CD4-positive, alpha-beta T cell (primary cell): ENCODE results near the gene UBTD1. TPM values are rescaled to one million over a fixed set of nuclear protein-coding genes. Genes with fewer than 3 reads are reported as not detected.

ENCODE experiments used
- ATAC-seq: fragments of 200-7000 bp; cut with Tn5 transposase; one replicate; pipeline ENCODE4 v1.10.0; 2022; ENCODE audit warnings: mild to moderate bottlenecking; ENCODE audit not compliant: poor library complexity
- CTCF ChIA-PET: fragments of 350-600 bp; sonication (Branson Sonifier 250); formaldehyde crosslinking; loops from one replicate; lab custom pipeline; 2021; ENCODE audit warnings: antibody characterized with exemption, inconsistent platforms; lab: Charles Lee
- POLR2A ChIA-PET: fragments of 350-600 bp; sonication (Branson Sonifier 250); formaldehyde crosslinking; loops from one replicate; lab custom pipeline; 2021; ENCODE audit warnings: antibody characterized with exemption, inconsistent platforms; lab: Charles Lee
- DNase-seq, 14 experiments: peaks; one replicate each; pipeline ENCODE4 v3.0.0-alpha.2; 2013 to 2020; ENCODE audit warnings: mixed read lengths in 2 of 14
- H3K27ac ChIP-seq, 2 donors: one replicate each; pipeline versions ENCODE4 v1.5.1 to v1.7.0; 2013; ENCODE audit warnings: low read length in 2 of 2, low read depth in 1 of 2, mild to moderate bottlenecking in 1 of 2
- H3K27me3 ChIP-seq, 2 experiments: 1 replicate in 1 of 2; 2 replicates in 1 of 2; pipeline versions ENCODE4 v1.6.1 to v1.7.0; 2013; ENCODE audit warnings: low read length in 2 of 2, control low read depth in 1 of 2, mild to moderate bottlenecking in 1 of 2, moderate library complexity in 1 of 2; ENCODE audit not compliant: insufficient read depth in 2 of 2, control insufficient read depth in 1 of 2
- H3K36me3 ChIP-seq: one replicate; pipeline ENCODE4 v1.6.1; 2013; ENCODE audit warnings: low read length, control low read depth; ENCODE audit not compliant: insufficient read depth
- H3K4me1 ChIP-seq: one replicate; pipeline ENCODE4 v1.6.1; 2013; ENCODE audit warnings: low read length, control low read depth; ENCODE audit not compliant: insufficient read depth
- H3K4me3 ChIP-seq: one replicate; pipeline ENCODE4 v1.5.1; 2013; ENCODE audit warnings: mild to moderate bottlenecking, low read length, moderate library complexity
- H3K9me3 ChIP-seq, 2 experiments: 1 replicate in 1 of 2; 2 replicates in 1 of 2; pipeline versions ENCODE4 v1.6.1 to v1.7.0; 2013; ENCODE audit warnings: low read length in 2 of 2, mild to moderate bottlenecking in 2 of 2, control low read depth in 1 of 2, moderate library complexity in 1 of 2; ENCODE audit not compliant: control insufficient read depth in 1 of 2, insufficient read depth in 1 of 2
- H3K27ac Mint-ChIP-seq: one replicate; pipeline ENCODE4 v1.8.0; 2020; ENCODE audit warnings: mixed read lengths
- H3K27me3 Mint-ChIP-seq: one replicate; pipeline ENCODE4 v1.8.0; 2021; ENCODE audit warnings: mixed read lengths
- H3K36me3 Mint-ChIP-seq: one replicate; pipeline ENCODE4 v1.8.0; 2021; ENCODE audit warnings: low read depth, mixed read lengths
- H3K4me1 Mint-ChIP-seq: one replicate; pipeline ENCODE4 v1.8.0; 2021; ENCODE audit warnings: low read depth, mixed read lengths
- H3K4me3 Mint-ChIP-seq: one replicate; pipeline ENCODE4 v1.8.0; 2020; ENCODE audit warnings: mild to moderate bottlenecking, mixed read lengths
- H3K9me3 Mint-ChIP-seq: one replicate; pipeline ENCODE4 v1.8.0; 2020; ENCODE audit warnings: mixed read lengths
- intact Hi-C, 2 experiments: fragments of 100-400 bp; cut with DNase I in 1 of 2; cut with micrococcal nuclease in 1 of 2; formaldehyde crosslinking; loops; one replicate each; pipeline versions ENCODE4 v1.15.1 to v1.9.0; 2023 to 2025; cut with DNase I, micrococcal nuclease
- total RNA-seq, 174 experiments: library from RNA in 2 of 174; stranded (reverse) in 2 of 174; gene quantifications; one replicate each; pipeline ENCODE4 v1.2.3 and lab custom pipeline; 2021 to 2026
- TF ChIP-seq, protein P1 (sequence below): fragments of 200-600 bp; IDR thresholded peaks from one replicate; pipeline ENCODE4 v1.8.0; 2022; ENCODE audit warnings: antibody characterized with exemption, mild to moderate bottlenecking

UBTD1 gene
- total RNA-seq, 2 experiments from 2014 or later = 0.56 to 0.80 TPM

DNA sequence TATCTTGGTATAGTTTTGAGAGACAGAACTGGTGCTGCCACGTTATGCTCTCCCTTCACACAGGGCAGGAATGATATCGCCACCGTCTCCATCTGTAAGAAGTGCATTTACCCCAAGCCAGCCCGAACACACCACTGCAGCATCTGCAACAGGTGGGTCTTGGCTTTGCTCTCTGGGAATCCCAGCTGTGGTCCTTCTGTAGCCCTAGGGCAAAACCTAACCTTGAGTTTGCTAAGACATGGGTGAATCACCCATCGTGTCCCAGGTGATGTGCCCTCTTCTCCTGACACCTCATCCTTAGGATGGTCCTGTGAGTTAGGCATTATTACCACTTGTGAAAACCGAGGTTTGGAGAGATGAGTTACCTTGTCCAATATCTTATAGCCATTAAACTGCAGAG lies 46.4 kb upstream of the UBTD1 start:
- intact Hi-C loops = no loop called here
- Histone ChIP-seq H3K9me3 (no peaks in the 10 kb centered on the region), H3K27ac (no peak overlapping the region), H3K4me1 (peaks cover 18% of the 10 kb centered on the region), H3K27me3 (no peaks in the 10 kb centered on the region), H3K36me3 (peaks cover 43% of the 10 kb centered on the region), H3K4me3 (no peak overlapping the region)
- H3K27ac Mint-ChIP-seq = peak overlapping the region; percentile 33
- DNase-seq (no peak), ATAC-seq (no peak)
- ChIA-PET POLR2A (no interaction called here), CTCF (no interaction called here)
- TF ChIP-seq, protein P1, sequence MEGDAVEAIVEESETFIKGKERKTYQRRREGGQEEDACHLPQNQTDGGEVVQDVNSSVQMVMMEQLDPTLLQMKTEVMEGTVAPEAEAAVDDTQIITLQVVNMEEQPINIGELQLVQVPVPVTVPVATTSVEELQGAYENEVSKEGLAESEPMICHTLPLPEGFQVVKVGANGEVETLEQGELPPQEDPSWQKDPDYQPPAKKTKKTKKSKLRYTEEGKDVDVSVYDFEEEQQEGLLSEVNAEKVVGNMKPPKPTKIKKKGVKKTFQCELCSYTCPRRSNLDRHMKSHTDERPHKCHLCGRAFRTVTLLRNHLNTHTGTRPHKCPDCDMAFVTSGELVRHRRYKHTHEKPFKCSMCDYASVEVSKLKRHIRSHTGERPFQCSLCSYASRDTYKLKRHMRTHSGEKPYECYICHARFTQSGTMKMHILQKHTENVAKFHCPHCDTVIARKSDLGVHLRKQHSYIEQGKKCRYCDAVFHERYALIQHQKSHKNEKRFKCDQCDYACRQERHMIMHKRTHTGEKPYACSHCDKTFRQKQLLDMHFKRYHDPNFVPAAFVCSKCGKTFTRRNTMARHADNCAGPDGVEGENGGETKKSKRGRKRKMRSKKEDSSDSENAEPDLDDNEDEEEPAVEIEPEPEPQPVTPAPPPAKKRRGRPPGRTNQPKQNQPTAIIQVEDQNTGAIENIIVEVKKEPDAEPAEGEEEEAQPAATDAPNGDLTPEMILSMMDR = no peak
- H3K9me3 Mint-ChIP-seq = no peaks in the 10 kb centered on the region
- H3K4me1 Mint-ChIP-seq = peaks cover 40% of the 10 kb centered on the region
- peaks cover 63% of the 10 kb centered on the region for H3K36me3 Mint-ChIP-seq
- H3K27me3 Mint-ChIP-seq = no peaks in the 10 kb centered on the region
- H3K4me3 Mint-ChIP-seq = no peak overlapping the region

DNA sequence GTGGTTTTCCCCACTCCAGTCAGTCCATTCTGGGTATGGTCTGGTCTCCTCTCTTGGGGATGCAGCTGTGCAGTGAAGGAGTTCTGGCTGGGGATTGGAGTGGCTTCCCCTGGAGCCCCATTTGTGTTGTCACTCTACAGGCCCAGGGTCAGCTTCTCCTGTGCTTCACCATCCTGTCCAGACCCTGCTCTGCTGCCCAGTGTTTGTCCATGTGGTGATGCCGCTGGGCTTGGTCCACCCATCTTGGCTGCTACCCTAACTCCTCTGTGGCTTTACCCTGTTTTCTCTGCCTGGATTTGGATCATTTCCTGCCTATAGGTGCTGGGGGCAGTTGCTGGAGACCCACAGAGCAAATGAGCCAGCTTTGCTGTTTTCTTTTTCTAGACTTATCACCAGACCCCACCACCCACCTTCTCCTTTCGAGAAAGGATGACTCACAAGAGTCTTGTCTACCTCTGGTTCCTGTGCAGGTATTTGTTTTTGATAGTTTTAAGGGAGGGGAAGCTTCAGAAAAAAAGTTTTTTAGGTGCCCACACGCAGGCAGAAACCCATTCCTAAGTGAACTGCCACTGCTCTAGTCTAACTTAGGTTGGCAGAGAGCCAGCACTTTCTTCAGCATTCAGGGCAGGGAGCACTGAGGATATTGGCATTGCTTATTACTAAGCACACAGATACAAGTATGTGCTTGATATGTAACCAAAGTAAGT lies 44.2 kb upstream of the UBTD1 start:
- H3K36me3 ChIP-seq = peaks cover 59% of the 10 kb centered on the region
- POLR2A ChIA-PET = no interaction called here
- peak in 6 of 14 experiments; percentile 21 to 66 (median 33) for DNase-seq
- no peaks in the 10 kb centered on the region for H3K27me3 ChIP-seq
- no peak overlapping the region for H3K4me3 ChIP-seq
- Mint-ChIP-seq H3K36me3 (peaks cover 76% of the 10 kb centered on the region), H3K27me3 (no peaks in the 10 kb centered on the region), H3K27ac (peak overlapping the region; percentile 76), H3K9me3 (no peaks in the 10 kb centered on the region), H3K4me3 (no peak overlapping the region), H3K4me1 (peaks cover 28% of the 10 kb centered on the region)
- ATAC-seq = peak; percentile 57
- peaks cover 12% of the 10 kb centered on the region for H3K4me1 ChIP-seq
- no peaks in the 10 kb centered on the region for H3K9me3 ChIP-seq
- intact Hi-C loops = no loop called here
- CTCF ChIA-PET = interaction anchor here (0.6 to 1.2 kb wide), 2 partner anchors 47 to 48 kb away, joined by 3 read pairs; no protein-coding TSS in a partner anchor
- H3K27ac ChIP-seq = peak overlapping the region in 1 of 2 donors; percentile 29
- TF ChIP-seq, protein P1 = no peak

DNA sequence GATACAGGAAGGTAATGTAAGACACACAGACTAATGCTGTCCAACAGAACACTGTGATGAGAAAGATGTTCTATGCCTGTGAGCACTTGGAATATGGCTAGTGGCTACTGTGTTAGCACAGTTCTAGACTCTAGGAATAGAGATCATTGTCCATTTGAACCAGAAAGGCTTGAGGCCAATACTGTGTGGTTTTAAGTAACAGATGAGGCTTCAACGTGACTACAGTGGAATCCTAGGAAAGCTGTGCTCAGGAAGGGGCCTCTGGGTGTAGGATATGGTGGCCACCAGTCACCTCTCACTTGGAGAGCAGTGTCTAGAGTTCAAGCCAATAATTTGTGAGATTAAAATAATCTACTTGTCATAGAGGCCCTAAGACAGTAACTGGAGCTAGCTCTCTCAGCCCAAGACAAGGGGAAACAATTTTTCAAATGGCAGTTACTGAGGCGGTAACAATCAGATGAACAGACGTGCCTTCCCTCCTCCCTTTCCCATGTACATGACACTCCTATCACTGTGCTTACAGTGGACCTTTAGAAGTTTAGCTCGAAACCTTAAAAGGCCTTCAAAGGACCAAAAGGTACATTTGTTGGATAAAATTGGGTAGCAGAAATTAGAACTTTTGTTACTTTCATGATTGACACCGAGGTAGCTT lies 42.6 kb upstream of the UBTD1 start:
- Mint-ChIP-seq H3K27ac (peak overlapping the region; percentile 76), H3K9me3 (no peaks in the 10 kb centered on the region), H3K4me3 (no peak overlapping the region), H3K27me3 (no peaks in the 10 kb centered on the region), H3K4me1 (peaks cover 19% of the 10 kb centered on the region), H3K36me3 (peaks cover 87% of the 10 kb centered on the region)
- ATAC-seq (no peak), DNase-seq (no peak)
- Histone ChIP-seq H3K4me3 (no peak overlapping the region), H3K36me3 (peaks cover 75% of the 10 kb centered on the region), H3K27me3 (no peaks in the 10 kb centered on the region), H3K27ac (no peak overlapping the region), H3K9me3 (no peaks in the 10 kb centered on the region), H3K4me1 (peaks cover 12% of the 10 kb centered on the region)
- POLR2A ChIA-PET = no interaction called here
- intact Hi-C loops = no loop called here
- CTCF ChIA-PET = no interaction called here
- TF ChIP-seq, protein P1 = no peak
